HG02571 (cell line): ENCODE data around the gene SH3RF3.

Source experiments
- ATAC-seq: cut with Tn5 transposase; IDR thresholded peaks from one replicate; pipeline ENCODE4 v1.9.1; 2021; ENCODE audit warnings: mild to moderate bottlenecking, moderate library complexity; ENCODE audit not compliant: unreplicated experiment

The SH3RF3 gene

DNA sequence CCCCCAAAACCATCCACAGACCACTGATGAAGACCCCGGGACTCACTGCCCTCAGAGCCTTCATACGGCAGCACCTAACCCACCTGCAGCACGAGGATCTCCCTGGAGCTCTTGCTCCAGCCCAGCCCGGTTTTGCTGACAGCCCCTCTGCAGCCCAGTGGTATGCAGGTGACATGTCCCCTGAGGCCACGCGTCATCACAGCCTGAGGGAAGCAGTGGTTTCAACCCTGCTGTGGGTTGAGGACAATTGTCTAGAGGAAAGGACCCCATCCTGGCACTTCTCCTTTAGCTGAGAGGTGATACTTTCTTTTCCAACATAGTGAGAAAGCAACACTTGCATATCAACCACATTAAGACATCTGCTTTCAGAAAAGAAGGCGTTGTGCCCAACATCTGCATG lies 350.8 kb downstream of the SH3RF3 start:
- ATAC-seq, result no peak

- no peak for ATAC-seq
These were observed 351.6 kb downstream of the SH3RF3 start for GRCh38 chr2:109480486-109481195.

GRCh38 chr2:109481196-109481555 lies 352.2 kb downstream of the SH3RF3 start:
- no peak for ATAC-seq

DNA sequence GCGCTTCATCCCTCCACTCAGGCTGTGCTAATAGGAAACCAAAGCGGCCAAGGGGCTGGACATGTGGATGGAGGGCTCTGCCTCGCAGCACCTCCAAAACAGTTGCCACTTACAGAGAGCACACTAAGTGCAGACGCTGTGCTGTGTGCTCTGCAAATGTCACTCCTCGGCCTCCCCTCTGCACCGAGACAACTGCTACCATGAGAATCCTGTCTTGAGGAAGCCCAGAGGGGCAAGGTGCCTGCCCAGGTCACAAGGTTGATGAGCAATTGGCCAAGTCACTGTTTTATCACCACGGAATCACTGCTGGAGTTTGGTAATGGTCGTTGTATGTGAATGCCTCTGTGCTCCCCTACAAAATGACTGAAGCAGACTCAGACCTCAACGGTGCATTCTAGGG lies 352.6 kb downstream of the SH3RF3 start:
- ATAC-seq, result no peak

DNA sequence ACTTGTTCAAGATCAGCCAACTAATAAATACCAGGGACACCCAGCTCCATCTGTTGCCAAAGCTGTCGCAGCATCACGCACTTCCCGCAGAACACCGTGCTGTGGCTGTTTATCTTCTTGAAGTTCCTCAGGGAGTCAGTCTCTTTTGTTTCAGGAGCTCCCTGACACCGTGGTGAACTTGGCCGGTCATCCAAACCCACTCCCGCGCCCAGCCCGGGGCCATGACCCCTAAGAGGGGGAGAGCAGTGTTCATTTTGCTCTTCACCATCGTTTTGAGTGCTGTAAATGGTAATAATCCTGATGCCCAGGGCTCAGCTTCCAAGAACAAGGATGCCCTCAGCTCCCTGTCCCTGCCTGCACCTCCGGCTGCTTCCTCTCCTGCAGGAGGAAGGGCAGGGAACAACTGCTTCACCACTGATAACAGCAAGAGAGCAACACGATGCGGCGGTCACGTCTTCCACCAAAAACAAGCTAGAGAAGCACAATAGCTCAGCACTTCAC lies 353.4 kb downstream of the SH3RF3 start:
- ATAC-seq, result no peak

DNA sequence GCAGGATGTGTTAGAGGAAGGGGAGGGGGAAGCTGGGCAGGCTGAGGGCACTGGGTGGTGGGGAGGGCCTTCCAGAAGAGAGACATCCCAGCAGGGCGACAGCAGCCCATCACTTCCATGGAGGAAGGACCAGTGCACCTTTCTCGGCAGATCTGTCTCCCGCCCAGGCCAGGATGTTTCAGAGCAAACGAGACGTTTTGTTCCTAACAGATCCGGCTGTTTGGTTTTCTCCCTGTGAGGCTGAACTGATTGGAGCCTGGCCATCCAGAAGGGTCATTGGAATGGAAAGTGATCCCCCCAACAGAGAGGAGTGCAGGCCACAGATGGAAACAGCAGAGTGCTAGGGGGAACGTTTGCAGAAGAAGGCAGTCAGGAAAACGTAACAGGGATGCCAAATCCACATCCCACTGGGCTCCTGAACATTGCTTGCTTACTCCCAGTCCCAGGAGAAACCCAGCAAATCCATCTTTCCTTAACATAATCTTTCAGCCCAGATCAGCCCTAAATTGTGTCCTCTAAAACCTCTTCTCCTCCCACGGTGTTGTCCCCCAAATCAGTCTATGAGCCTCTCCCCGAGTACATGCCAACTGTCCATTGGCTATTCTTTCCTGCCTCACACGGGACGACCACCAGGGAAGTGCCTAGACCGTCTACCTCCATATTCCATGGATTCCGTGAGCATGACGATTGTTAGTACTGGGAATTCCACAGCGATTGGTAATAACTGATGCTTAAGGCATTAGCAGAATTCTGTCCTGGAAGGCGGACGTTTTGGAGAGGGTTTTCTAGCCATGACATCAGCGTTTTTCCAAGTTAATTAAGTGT lies 357.9 kb downstream of the SH3RF3 start:
- no peak for ATAC-seq

- ATAC-seq, result no peak
These were observed 358.5 kb downstream of the SH3RF3 start for GRCh38 chr2:109487536-109487869.

DNA sequence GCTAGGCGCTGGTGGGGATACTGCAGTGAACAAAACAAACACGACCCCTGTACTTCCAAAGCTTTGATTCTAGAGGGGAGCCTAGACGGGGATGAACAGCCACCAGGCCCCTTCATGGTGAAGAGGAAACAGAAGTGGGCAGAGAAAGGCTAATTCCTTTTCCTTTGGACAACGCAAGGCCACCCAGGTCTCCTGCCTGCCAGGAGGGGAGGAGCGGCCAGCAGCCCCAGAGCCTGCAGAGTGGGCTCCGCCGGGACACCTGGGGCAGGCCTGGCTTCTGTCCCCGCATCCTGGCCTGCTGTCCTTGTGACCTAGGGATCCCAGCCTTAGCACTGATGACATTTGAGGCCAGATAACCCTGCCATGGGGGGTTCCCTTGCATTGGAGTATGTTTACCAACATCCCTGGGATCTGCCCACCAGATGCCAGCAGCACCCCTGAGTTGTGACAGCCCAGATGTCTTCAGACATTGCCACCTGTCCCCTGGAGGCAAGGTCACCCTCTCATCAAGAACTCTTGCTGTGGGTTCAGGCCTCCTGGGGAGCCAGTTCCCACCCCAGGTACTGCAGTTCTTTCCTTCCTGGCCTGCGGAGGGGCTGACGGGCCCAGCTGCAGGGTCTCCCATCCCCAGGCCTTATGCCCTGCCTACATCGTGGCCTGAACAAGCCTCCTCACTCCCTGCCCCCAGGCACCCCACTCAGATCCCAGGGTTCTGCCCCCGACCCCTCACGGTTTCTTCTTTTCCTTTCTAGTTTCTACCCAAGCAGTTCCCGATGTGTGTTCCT lies 359.1 kb downstream of the SH3RF3 start:
- no peak for ATAC-seq

GRCh38 chr2:109489296-109489695 lies 360.3 kb downstream of the SH3RF3 start:
- no peak for ATAC-seq

DNA sequence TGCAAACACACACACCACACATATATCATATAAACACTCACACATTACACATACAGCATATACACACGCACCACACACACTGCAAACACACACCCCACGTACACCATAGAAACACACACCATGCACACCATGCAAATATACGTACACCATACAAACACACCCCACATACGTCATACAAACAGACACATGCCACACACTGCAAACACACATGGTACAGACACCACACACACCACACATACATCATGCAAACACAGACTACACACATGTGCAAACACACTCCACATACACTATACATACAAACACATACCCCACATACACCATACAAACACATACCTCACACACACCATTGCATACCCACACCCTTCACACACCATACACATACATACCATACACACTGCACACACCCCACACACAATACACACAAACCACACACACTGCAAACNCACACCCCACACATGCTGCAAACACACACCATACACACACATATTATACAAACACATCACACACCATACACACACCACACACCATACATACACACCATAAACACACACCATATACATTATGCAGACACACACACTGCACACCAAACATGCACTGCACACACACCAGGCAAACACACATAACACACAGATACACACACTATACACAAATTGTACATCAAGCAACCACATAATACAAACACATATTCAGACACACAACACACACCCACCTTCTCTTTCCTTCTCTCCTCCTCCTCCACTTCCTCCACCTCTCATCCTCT lies 364.4 kb downstream of the SH3RF3 start:
- ATAC-seq, result no peak

- ATAC-seq, result no peak
These were observed 365.3 kb downstream of the SH3RF3 start for GRCh38 chr2:109494351-109494750.

DNA sequence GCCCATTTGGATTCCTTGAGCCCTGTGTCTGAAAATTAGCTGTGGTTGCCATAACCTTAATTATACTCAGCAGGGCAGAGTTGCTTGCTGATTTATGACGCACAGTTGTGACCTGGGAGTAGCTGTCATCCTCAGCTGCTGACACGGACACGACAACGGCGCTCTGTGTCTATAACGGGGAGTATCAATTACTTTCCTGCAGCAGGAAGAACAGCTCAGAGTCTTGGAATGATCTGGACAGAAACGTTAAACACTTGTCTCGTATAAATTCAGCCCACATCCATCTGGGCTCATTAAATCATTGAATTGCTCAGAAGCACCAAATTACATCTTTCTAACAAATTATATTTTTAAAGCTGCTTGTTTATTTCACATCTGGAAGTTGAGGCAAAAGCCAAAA lies 368.5 kb downstream of the SH3RF3 start:
- ATAC-seq, result no peak

DNA sequence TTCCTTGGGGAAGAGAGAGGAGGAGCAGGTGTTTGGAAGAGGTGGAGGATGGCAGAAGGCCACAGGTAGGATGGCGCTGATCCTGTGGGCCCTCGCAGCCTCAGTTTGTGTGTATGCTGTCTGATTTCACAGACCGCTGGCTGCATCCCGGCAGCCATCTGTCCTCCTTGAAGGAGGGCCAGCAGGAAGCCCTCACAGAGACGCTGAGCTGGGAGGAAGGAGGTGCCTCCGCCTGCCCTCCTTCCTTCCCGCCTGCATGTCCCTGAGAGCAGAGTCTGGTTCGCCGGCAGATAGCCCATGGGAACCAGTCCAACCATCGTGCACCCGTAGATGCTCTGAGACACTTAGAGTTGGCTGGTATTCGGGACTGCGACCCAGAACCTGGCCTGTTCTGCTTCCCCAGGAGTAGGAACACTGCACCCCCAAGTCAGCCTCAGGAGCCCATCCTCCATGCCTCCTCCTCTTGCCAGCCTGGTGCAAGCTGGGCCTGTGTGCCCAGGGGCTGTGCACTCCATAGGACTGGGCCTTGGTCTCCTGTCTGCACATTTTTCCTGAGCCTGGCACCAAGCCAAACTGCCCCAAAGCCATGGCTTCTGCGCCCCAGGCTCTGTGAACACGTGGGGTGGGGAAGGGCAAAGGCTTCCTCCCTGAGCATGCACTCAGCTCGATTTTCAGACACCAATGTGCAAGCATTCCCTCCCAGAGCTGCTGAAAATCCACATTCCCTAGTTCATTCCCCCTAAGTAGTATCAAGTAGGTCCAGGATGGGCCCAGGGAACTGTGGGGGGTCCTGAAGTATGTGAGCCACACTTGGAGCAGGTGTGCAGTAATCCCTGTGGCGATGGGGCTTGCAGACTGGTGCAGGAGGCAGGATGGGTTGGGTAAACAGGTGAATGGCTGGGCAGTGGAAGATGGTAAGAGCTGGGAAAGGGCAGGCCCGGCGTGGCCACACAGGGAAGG lies 369.2 kb downstream of the SH3RF3 start:
- no peak for ATAC-seq

- ATAC-seq, result no peak
These were observed 369.9 kb downstream of the SH3RF3 start for GRCh38 chr2:109498906-109499305.

GRCh38 chr2:109499566-109499965 lies 370.6 kb downstream of the SH3RF3 start:
- ATAC-seq, result no peak

DNA sequence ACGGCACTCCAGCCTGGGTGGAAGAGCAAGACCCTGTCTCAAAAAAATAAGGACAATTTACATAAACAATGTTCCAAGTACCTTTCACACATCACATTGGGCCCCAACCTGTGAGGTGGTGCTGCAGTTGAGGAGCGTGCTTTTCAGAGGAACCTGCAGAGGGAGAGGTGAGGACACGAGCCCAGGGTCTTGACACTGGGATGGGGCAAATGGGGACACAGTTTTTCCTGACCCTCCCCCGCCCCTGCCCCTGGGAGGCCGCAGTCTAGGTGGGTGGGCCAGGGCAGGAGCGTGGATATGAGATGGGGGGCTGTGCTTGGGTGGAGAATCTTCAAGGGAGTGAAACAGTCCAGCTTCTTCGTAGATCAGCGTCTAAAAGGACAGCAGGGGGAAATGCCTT lies 371.9 kb downstream of the SH3RF3 start:
- ATAC-seq, result no peak

- ATAC-seq, result no peak
These were observed 372.5 kb downstream of the SH3RF3 start for GRCh38 chr2:109501461-109501860.

- ATAC-seq, result no peak
These were observed 374.2 kb downstream of the SH3RF3 start for GRCh38 chr2:109503191-109503590.

- ATAC-seq, result no peak
These were observed 378.2 kb downstream of the SH3RF3 start for GRCh38 chr2:109507217-109507616.

- no peak for ATAC-seq
These were observed 378.8 kb downstream of the SH3RF3 start for GRCh38 chr2:109507828-109508227.
